ENCODE data around the gene FBN2.

The FBN2 gene

DNA sequence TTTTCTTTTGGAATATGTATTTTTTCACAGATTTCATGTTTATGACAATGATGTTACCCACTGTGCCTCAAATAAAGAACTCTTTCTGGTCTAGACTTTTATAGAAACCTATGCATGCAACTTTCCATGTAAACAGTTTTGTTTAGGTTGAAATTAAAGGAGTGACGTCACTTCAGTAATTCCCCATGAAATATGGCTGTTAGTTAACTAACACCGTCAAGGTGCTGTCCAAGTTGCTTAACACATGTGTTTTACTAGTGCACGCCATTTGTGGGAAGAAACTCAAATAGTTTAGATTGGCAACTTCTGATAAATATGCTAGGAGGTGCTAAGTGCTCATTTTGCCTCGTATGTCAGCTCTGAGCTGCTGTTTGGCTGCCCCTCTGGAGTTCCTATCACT is 102.2 kb downstream of the FBN2 start:
- no peak overlapping the region for H3K4me3 ChIP-seq (ENCODE audit: low read depth, low read length)
- H3K9ac ChIP-seq (ENCODE audit: low read length): no peak overlapping the region
- H3K27me3 ChIP-seq (ENCODE audit: insufficient read depth, low read length): no peaks in the 10 kb centered on the region
- H2BK12ac ChIP-seq (ENCODE audit: low read length): no peak overlapping the region
- no peak overlapping the region for H2BK5ac ChIP-seq (ENCODE audit: low read depth, low read length, poor library complexity)
- peaks cover 2 to 3% of the 10 kb centered on the region in 2 experiments for H3K4me1 ChIP-seq (ENCODE audit: control insufficient read depth in 1 of 2, insufficient read depth in 2 of 2, low read length in 2 of 2)
- H3K23ac ChIP-seq (ENCODE audit: low read length): no peak overlapping the region
- H4K8ac ChIP-seq (ENCODE audit: low read depth, low read length): no peak overlapping the region
- H3K79me1 ChIP-seq (ENCODE audit: low read length): no peaks in the 10 kb centered on the region
- no peak overlapping the region for H3K18ac ChIP-seq (ENCODE audit: low read length)
- H3K4ac ChIP-seq (ENCODE audit: low read depth, low read length): no peak overlapping the region
- H3K79me2 ChIP-seq (ENCODE audit: control insufficient read depth, insufficient read depth, low read length, poor library complexity): no peaks in the 10 kb centered on the region
- no peak overlapping the region for H2AK5ac ChIP-seq (ENCODE audit: low read length)
- peak in 1 of 2 donors; percentile 38 for DNase-seq
- WGBS (ENCODE audit: extremely low coverage, insufficient coverage, insufficient read length): no CpG with 5 or more reads among the region's 4 CpGs
- H3K4me2 ChIP-seq (ENCODE audit: low read length): no peak overlapping the region
- H3K27ac ChIP-seq (ENCODE audit: low read depth, low read length): no peak overlapping the region
- H3K9me3 ChIP-seq (ENCODE audit: insufficient read depth, low read depth, low read length): no peaks in the 10 kb centered on the region
- H2BK120ac ChIP-seq (ENCODE audit: insufficient read depth, low read length, poor library complexity): no peak overlapping the region
- no peak overlapping the region for H2AFZ ChIP-seq (ENCODE audit: insufficient read depth, low read length, poor library complexity)
- no peaks in the 10 kb centered on the region for H3K36me3 ChIP-seq (ENCODE audit: control insufficient read depth in 1 of 2, insufficient read depth in 2 of 2, low read length in 2 of 2)
- no peak overlapping the region for H3K14ac ChIP-seq (ENCODE audit: low read length)
- no peak overlapping the region for H4K91ac ChIP-seq (ENCODE audit: low read depth, low read length)
- H4K12ac ChIP-seq (ENCODE audit: low read depth, low read length): no peak overlapping the region

DNA sequence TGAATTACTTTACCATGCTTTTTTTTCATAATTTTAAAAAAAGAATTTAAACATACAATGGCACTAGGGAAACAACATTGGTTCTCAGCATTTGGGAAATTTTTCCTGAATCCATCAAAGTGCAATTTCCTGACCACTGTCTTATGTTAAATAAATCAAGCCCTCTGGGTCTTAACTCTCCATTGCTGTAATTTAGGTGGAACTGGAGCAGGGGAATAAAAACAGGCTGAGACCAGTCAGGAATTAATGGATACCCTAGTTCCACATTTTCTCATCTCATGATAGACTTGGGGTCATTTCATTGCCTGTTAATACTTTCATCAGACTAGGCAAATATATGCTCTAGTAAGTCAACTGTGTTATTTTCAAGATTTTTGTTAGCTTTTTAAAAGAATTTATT is 103.1 kb downstream of the FBN2 start:
- no peak overlapping the region for H3K4ac ChIP-seq (ENCODE audit: low read depth, low read length)

DNA sequence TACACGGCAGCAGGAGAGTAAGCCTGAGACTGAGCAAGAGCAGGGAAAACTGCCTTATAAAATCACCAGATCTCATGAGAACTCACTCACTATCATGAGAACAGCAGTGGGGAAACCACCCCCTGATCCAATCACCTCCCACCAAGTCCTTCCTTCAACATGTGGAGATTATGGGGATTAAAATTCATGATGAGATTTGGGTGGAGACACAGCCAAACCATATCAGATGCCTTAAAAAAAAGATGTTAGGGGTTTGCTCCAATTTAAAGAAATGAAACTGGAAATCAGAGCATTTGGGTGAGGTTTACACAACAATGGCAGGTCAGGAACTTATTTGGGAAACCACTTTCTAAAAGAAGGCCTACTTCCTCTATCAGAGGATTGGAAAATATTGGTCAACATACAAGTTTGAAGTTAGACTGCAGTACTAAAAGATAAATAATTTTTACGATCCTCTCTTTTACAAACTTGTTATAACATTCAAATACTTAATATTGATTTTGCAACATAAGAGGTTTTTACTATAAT is 105.1 kb downstream of the FBN2 start:
- Histone ChIP-seq H3K4ac (ENCODE audit: low read depth, low read length) (no peak overlapping the region), H3K79me1 (ENCODE audit: low read length) (no peaks in the 10 kb centered on the region), H4K91ac (ENCODE audit: low read depth, low read length) (no peak overlapping the region), H3K36me3 (ENCODE audit: control insufficient read depth in 1 of 2, insufficient read depth in 2 of 2, low read length in 2 of 2) (no peaks in the 10 kb centered on the region), H3K4me1 (ENCODE audit: control insufficient read depth in 1 of 2, insufficient read depth in 2 of 2, low read length in 2 of 2) (peaks cover 2 to 3% of the 10 kb centered on the region in 2 experiments), H4K8ac (ENCODE audit: low read depth, low read length) (no peak overlapping the region), H2BK12ac (ENCODE audit: low read length) (no peak overlapping the region), H2AFZ (ENCODE audit: insufficient read depth, low read length, poor library complexity) (no peak overlapping the region), H2BK120ac (ENCODE audit: insufficient read depth, low read length, poor library complexity) (no peak overlapping the region), H3K4me2 (ENCODE audit: low read length) (no peak overlapping the region), H3K4me3 (ENCODE audit: low read depth, low read length) (no peak overlapping the region), H3K9ac (ENCODE audit: low read length) (no peak overlapping the region), H3K27me3 (ENCODE audit: insufficient read depth, low read length) (no peaks in the 10 kb centered on the region), H3K14ac (ENCODE audit: low read length) (no peak overlapping the region), H2AK5ac (ENCODE audit: low read length) (no peak overlapping the region), H3K27ac (ENCODE audit: low read depth, low read length) (no peak overlapping the region), H2BK5ac (ENCODE audit: low read depth, low read length, poor library complexity) (no peak overlapping the region), H3K18ac (ENCODE audit: low read length) (no peak overlapping the region), H3K23ac (ENCODE audit: low read length) (no peak overlapping the region), H3K9me3 (ENCODE audit: insufficient read depth, low read depth, low read length) (no peaks in the 10 kb centered on the region), H3K79me2 (ENCODE audit: control insufficient read depth, insufficient read depth, low read length, poor library complexity) (no peaks in the 10 kb centered on the region), H4K12ac (ENCODE audit: low read depth, low read length) (no peak overlapping the region)
- no peak for DNase-seq
- WGBS (ENCODE audit: extremely low coverage, insufficient coverage, insufficient read length): no CpG with 5 or more reads among the region's 2 CpGs

More for the DNA sequence above, 103.1 kb downstream of the FBN2 start:
- Histone ChIP-seq H2AFZ (ENCODE audit: insufficient read depth, low read length, poor library complexity) (no peak overlapping the region), H3K4me2 (ENCODE audit: low read length) (no peak overlapping the region), H3K27ac (ENCODE audit: low read depth, low read length) (no peak overlapping the region), H3K4me1 (ENCODE audit: control insufficient read depth in 1 of 2, insufficient read depth in 2 of 2, low read length in 2 of 2) (peaks cover 2 to 3% of the 10 kb centered on the region in 2 experiments), H2BK12ac (ENCODE audit: low read length) (no peak overlapping the region), H3K36me3 (ENCODE audit: control insufficient read depth in 1 of 2, insufficient read depth in 2 of 2, low read length in 2 of 2) (no peaks in the 10 kb centered on the region), H3K9me3 (ENCODE audit: insufficient read depth, low read depth, low read length) (no peaks in the 10 kb centered on the region), H3K27me3 (ENCODE audit: insufficient read depth, low read length) (no peaks in the 10 kb centered on the region), H2BK120ac (ENCODE audit: insufficient read depth, low read length, poor library complexity) (no peak overlapping the region), H2BK5ac (ENCODE audit: low read depth, low read length, poor library complexity) (no peak overlapping the region), H3K18ac (ENCODE audit: low read length) (no peak overlapping the region), H4K8ac (ENCODE audit: low read depth, low read length) (no peak overlapping the region), H3K14ac (ENCODE audit: low read length) (no peak overlapping the region), H4K12ac (ENCODE audit: low read depth, low read length) (no peak overlapping the region), H3K9ac (ENCODE audit: low read length) (no peak overlapping the region), H3K23ac (ENCODE audit: low read length) (no peak overlapping the region), H2AK5ac (ENCODE audit: low read length) (no peak overlapping the region), H3K79me1 (ENCODE audit: low read length) (no peaks in the 10 kb centered on the region), H4K91ac (ENCODE audit: low read depth, low read length) (no peak overlapping the region), H3K4me3 (ENCODE audit: low read depth, low read length) (no peak overlapping the region), H3K79me2 (ENCODE audit: control insufficient read depth, insufficient read depth, low read length, poor library complexity) (no peaks in the 10 kb centered on the region)
- no peak for DNase-seq

DNA sequence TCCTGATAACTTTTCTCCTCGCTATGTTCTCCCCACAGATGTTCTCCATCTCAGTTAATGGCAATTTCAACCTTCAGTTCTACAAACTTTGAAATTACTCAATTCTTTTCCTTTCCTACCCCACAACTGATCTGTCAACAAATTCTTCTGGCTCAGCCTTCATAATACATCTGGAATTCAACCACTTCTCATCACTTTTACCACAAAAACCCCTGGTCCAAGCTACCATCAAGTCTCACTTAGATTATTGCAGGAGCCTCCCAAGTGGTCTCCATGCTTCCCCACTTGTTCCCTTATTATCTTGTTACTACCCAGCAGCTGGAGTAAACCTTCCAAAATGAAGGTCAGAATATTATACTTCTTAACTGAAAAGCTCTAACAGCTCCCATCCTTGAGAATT is 110.1 kb downstream of the FBN2 start:
- no peak overlapping the region for H2BK5ac ChIP-seq (ENCODE audit: low read depth, low read length, poor library complexity)
- no peak overlapping the region for H3K14ac ChIP-seq (ENCODE audit: low read length)
- H3K27ac ChIP-seq (ENCODE audit: low read depth, low read length): no peak overlapping the region
- no peak overlapping the region for H2AFZ ChIP-seq (ENCODE audit: insufficient read depth, low read length, poor library complexity)
- H3K36me3 ChIP-seq (ENCODE audit: control insufficient read depth in 1 of 2, insufficient read depth in 2 of 2, low read length in 2 of 2): no peaks in the 10 kb centered on the region
- H3K18ac ChIP-seq (ENCODE audit: low read length): no peak overlapping the region
- H2BK12ac ChIP-seq (ENCODE audit: low read length): no peak overlapping the region
- no peak overlapping the region for H3K4me2 ChIP-seq (ENCODE audit: low read length)
- no peak overlapping the region for H2BK120ac ChIP-seq (ENCODE audit: insufficient read depth, low read length, poor library complexity)
- H3K4ac ChIP-seq (ENCODE audit: low read depth, low read length): no peak overlapping the region
- no peak overlapping the region for H3K23ac ChIP-seq (ENCODE audit: low read length)
- H3K79me2 ChIP-seq (ENCODE audit: control insufficient read depth, insufficient read depth, low read length, poor library complexity): no peaks in the 10 kb centered on the region
- DNase-seq: no peak
- H4K91ac ChIP-seq (ENCODE audit: low read depth, low read length): no peak overlapping the region
- no peaks in the 10 kb centered on the region for H3K79me1 ChIP-seq (ENCODE audit: low read length)
- no peak overlapping the region for H3K4me3 ChIP-seq (ENCODE audit: low read depth, low read length)
- WGBS (ENCODE audit: extremely low coverage, insufficient coverage, insufficient read length): no CpG with 5 or more reads among the region's 1 CpG
- no peaks in the 10 kb centered on the region for H3K4me1 ChIP-seq (ENCODE audit: control insufficient read depth in 1 of 2, insufficient read depth in 2 of 2, low read length in 2 of 2)
- H4K8ac ChIP-seq (ENCODE audit: low read depth, low read length): no peak overlapping the region
- no peaks in the 10 kb centered on the region for H3K9me3 ChIP-seq (ENCODE audit: insufficient read depth, low read depth, low read length)
- no peak overlapping the region for H4K12ac ChIP-seq (ENCODE audit: low read depth, low read length)
- H3K9ac ChIP-seq (ENCODE audit: low read length): no peak overlapping the region
- H3K27me3 ChIP-seq (ENCODE audit: insufficient read depth, low read length): no peaks in the 10 kb centered on the region
- H2AK5ac ChIP-seq (ENCODE audit: low read length): no peak overlapping the region

Measured in trophoblast cell (in vitro differentiated cells and primary cell).